ENCODE results near the gene ATAD5. TPM values are rescaled to one million over a fixed set of nuclear protein-coding genes. Genes with fewer than 3 reads are reported as not detected.

Gene ATAD5
- total and polyA plus RNA-seq, 2 of the 13 experiments (the other 11 are each of a cell fraction or from before 2014, with no cell fraction given) = 1.8 to 10.7 TPM

DNA sequence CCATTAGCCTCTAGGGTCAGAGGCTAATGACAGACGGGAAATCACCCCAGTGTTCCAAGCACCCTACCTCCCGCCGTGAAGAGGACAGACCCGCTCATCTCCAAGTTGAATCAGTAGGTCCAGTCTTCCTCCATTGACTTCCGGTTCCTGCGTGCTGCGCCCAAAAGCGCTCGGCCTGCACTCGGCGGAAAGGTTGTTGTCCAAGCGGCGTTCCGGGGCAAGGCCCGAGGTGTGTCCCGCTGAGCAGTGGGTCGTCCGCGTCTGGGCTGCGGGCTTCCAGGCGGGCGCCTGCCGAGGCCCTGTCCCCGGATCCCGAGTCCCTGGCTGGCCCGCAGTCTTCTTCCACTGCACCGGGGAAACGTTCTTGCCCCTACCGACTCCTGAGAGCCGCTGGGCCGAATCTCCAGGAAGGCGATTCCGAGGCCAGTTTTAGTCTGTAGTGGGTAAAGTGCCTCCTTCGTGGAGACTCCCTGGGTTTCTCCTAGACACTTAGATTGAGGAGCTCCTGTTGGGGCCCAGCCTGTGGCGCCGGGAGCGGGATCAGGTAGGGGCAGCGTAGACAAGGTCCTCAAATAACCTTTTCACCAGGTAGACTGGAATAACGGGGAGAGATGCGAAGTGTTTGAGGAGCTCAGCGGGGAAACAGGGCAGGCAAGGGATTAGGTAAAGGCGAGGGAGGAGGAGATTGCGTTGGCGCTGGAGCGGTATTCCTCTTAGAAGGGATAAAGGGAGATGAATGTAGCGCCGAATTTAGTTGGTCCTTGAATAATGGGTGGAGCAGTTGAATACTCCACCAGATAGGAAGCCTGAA lies 74.5 kb downstream of the ATAD5 start, which contains the start of gene TEFM (continued):
- TF ChIP-seq, protein P1, sequence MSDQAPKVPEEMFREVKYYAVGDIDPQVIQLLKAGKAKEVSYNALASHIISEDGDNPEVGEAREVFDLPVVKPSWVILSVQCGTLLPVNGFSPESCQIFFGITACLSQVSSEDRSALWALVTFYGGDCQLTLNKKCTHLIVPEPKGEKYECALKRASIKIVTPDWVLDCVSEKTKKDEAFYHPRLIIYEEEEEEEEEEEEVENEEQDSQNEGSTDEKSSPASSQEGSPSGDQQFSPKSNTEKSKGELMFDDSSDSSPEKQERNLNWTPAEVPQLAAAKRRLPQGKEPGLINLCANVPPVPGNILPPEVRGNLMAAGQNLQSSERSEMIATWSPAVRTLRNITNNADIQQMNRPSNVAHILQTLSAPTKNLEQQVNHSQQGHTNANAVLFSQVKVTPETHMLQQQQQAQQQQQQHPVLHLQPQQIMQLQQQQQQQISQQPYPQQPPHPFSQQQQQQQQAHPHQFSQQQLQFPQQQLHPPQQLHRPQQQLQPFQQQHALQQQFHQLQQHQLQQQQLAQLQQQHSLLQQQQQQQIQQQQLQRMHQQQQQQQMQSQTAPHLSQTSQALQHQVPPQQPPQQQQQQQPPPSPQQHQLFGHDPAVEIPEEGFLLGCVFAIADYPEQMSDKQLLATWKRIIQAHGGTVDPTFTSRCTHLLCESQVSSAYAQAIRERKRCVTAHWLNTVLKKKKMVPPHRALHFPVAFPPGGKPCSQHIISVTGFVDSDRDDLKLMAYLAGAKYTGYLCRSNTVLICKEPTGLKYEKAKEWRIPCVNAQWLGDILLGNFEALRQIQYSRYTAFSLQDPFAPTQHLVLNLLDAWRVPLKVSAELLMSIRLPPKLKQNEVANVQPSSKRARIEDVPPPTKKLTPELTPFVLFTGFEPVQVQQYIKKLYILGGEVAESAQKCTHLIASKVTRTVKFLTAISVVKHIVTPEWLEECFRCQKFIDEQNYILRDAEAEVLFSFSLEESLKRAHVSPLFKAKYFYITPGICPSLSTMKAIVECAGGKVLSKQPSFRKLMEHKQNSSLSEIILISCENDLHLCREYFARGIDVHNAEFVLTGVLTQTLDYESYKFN (CRISPR knock-in tag; conservative IDR thresholded peaks at IDR 0.05) = peak; percentile 68
- no peak for TF ChIP-seq SMARCC2 (IDR thresholded peaks at IDR 0.05)
- TF ChIP-seq ZNF44 (CRISPR knock-in tag; IDR thresholded peaks at IDR 0.05) = peak; percentile 70; the same call in 1 of the 2 replicates
- TF ChIP-seq ZEB1 (IDR thresholded peaks at IDR 0.05; ENCODE audit: insufficient replicate concordance, low read depth) = peak; percentile 63
- peak; percentile 94; the same call in 1 of the 2 replicates for TF ChIP-seq ZNF101 (CRISPR knock-in tag; IDR thresholded peaks at IDR 0.05; ENCODE audit: borderline replicate concordance, low read depth)
- TF ChIP-seq, protein P2, sequence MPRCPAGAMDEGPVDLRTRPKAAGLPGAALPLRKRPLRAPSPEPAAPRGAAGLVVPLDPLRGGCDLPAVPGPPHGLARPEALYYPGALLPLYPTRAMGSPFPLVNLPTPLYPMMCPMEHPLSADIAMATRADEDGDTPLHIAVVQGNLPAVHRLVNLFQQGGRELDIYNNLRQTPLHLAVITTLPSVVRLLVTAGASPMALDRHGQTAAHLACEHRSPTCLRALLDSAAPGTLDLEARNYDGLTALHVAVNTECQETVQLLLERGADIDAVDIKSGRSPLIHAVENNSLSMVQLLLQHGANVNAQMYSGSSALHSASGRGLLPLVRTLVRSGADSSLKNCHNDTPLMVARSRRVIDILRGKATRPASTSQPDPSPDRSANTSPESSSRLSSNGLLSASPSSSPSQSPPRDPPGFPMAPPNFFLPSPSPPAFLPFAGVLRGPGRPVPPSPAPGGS (CRISPR knock-in tag; IDR thresholded peaks at IDR 0.05) = peak; percentile 92
- peak; percentile 87 for TF ChIP-seq ELF3 (CRISPR knock-in tag; IDR thresholded peaks at IDR 0.05)
- TF ChIP-seq WIZ (CRISPR knock-in tag; IDR thresholded peaks at IDR 0.05) = peak; percentile 91
- peak; percentile 90 for TF ChIP-seq FOXO1 (CRISPR knock-in tag; IDR thresholded peaks at IDR 0.05)
- peak; percentile 97 for TF ChIP-seq ZBTB38 (CRISPR knock-in tag; IDR thresholded peaks at IDR 0.05)
- TF ChIP-seq ZNF430 (CRISPR knock-in tag; IDR thresholded peaks at IDR 0.05) = peak; percentile 98
- TF ChIP-seq NFE2L1 (CRISPR knock-in tag; IDR thresholded peaks at IDR 0.05; ENCODE audit: borderline replicate concordance) = no peak
- TF ChIP-seq MAZ (IDR thresholded peaks at IDR 0.05; ENCODE audit: borderline replicate concordance, low read depth, low read length) = peak; percentile 56; the same call in 1 of the 2 replicates
- TF ChIP-seq MAZ (CRISPR knock-in tag; IDR thresholded peaks at IDR 0.05; ENCODE audit: low read depth) = peak; percentile 82
- TF ChIP-seq, protein P3, sequence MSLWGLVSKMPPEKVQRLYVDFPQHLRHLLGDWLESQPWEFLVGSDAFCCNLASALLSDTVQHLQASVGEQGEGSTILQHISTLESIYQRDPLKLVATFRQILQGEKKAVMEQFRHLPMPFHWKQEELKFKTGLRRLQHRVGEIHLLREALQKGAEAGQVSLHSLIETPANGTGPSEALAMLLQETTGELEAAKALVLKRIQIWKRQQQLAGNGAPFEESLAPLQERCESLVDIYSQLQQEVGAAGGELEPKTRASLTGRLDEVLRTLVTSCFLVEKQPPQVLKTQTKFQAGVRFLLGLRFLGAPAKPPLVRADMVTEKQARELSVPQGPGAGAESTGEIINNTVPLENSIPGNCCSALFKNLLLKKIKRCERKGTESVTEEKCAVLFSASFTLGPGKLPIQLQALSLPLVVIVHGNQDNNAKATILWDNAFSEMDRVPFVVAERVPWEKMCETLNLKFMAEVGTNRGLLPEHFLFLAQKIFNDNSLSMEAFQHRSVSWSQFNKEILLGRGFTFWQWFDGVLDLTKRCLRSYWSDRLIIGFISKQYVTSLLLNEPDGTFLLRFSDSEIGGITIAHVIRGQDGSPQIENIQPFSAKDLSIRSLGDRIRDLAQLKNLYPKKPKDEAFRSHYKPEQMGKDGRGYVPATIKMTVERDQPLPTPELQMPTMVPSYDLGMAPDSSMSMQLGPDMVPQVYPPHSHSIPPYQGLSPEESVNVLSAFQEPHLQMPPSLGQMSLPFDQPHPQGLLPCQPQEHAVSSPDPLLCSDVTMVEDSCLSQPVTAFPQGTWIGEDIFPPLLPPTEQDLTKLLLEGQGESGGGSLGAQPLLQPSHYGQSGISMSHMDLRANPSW (CRISPR knock-in tag; IDR thresholded peaks at IDR 0.05; ENCODE audit: borderline replicate concordance) = peak; percentile 22; the same call in 1 of the 2 replicates
- TF ChIP-seq ZSCAN9 (CRISPR knock-in tag; IDR thresholded peaks at IDR 0.05; ENCODE audit: borderline replicate concordance) = peak; percentile 96
- TF ChIP-seq SNAPC2 (CRISPR knock-in tag; IDR thresholded peaks at IDR 0.05) = no peak; the same call in 1 of the 2 replicates
- peak; percentile 80; the same call in 1 of the 2 replicates for TF ChIP-seq ZNF180 (CRISPR knock-in tag; IDR thresholded peaks at IDR 0.05; ENCODE audit: borderline replicate concordance, low read depth)
- TF ChIP-seq HDAC6 (IDR thresholded peaks at IDR 0.05; ENCODE audit: low read depth, low read length) = no peak
- TF ChIP-seq AHR (CRISPR knock-in tag; IDR thresholded peaks at IDR 0.05) = peak; percentile 79; the same call in 1 of the 2 replicates
- no peak for TF ChIP-seq ZNF724P (CRISPR knock-in tag; IDR thresholded peaks at IDR 0.05; ENCODE audit: borderline replicate concordance)

Data from HepG2 (cell line).